ENCODE data around the gene PSME2. TPM values are rescaled to one million over a fixed set of nuclear protein-coding genes. Genes with fewer than 3 reads are reported as not detected.

The PSME2 gene
- total RNA-seq, 1 experiment from 2014 or later, result 142 TPM

GRCh38 chr14:24149302-24149969, 3.0 kb upstream of the PSME2 start:
- Histone ChIP-seq H3K4me1 (peaks cover 6% of the 10 kb centered on the region), H3K36me3 (ENCODE audit: control insufficient read depth, insufficient read depth, low read length) (peaks cover 5% of the 10 kb centered on the region; the same call in 1 of the 2 replicates), H3K9me3 (no peaks in the 10 kb centered on the region), H3K4me3 (ENCODE audit: low read depth, low read length) (no peak overlapping the region), H3K27me3 (replicated peaks; ENCODE audit: control insufficient read depth, insufficient read depth, low read length) (no peaks in the 10 kb centered on the region)
- Mint-ChIP-seq H3K9me3 (ENCODE audit: unreplicated experiment) (no peaks in the 10 kb centered on the region), H3K4me3 (ENCODE audit: unreplicated experiment) (no peak overlapping the region), H3K36me3 (ENCODE audit: insufficient read depth, unreplicated experiment) (peaks cover 62% of the 10 kb centered on the region), H3K27ac (ENCODE audit: unreplicated experiment) (no peak overlapping the region), H3K27me3 (ENCODE audit: insufficient read depth, unreplicated experiment) (no peaks in the 10 kb centered on the region), H3K4me1 (ENCODE audit: low read depth, unreplicated experiment) (peaks cover 8% of the 10 kb centered on the region)
- BruUV-seq (replicated peaks), result no TSS peak
- DNase-seq, result no peak
- TF ChIP-seq, protein P1, sequence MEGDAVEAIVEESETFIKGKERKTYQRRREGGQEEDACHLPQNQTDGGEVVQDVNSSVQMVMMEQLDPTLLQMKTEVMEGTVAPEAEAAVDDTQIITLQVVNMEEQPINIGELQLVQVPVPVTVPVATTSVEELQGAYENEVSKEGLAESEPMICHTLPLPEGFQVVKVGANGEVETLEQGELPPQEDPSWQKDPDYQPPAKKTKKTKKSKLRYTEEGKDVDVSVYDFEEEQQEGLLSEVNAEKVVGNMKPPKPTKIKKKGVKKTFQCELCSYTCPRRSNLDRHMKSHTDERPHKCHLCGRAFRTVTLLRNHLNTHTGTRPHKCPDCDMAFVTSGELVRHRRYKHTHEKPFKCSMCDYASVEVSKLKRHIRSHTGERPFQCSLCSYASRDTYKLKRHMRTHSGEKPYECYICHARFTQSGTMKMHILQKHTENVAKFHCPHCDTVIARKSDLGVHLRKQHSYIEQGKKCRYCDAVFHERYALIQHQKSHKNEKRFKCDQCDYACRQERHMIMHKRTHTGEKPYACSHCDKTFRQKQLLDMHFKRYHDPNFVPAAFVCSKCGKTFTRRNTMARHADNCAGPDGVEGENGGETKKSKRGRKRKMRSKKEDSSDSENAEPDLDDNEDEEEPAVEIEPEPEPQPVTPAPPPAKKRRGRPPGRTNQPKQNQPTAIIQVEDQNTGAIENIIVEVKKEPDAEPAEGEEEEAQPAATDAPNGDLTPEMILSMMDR (IDR thresholded peaks at IDR 0.05; ENCODE audit: insufficient read depth in 1 of 2, low read depth in 1 of 2, low read length in 1 of 2, severe bottlenecking in 1 of 2, unreplicated experiment in 1 of 2), result no peak
- intact Hi-C loops (cut with micrococcal nuclease; ENCODE audit: unreplicated experiment), result no loop called here
- ChIA-PET POLR2A (interaction anchor here (0.5 to 1.2 kb wide), 2 partner anchors 36 to 714 kb away, joined by 4 to 6 read pairs; no protein-coding TSS in a partner anchor), CTCF (interaction anchor here (1.3 to 4.1 kb wide), 2 partner anchors 12 kb away, joined by 5 to 47 read pairs; partner anchors contain the start of gene IRF9)

DNA sequence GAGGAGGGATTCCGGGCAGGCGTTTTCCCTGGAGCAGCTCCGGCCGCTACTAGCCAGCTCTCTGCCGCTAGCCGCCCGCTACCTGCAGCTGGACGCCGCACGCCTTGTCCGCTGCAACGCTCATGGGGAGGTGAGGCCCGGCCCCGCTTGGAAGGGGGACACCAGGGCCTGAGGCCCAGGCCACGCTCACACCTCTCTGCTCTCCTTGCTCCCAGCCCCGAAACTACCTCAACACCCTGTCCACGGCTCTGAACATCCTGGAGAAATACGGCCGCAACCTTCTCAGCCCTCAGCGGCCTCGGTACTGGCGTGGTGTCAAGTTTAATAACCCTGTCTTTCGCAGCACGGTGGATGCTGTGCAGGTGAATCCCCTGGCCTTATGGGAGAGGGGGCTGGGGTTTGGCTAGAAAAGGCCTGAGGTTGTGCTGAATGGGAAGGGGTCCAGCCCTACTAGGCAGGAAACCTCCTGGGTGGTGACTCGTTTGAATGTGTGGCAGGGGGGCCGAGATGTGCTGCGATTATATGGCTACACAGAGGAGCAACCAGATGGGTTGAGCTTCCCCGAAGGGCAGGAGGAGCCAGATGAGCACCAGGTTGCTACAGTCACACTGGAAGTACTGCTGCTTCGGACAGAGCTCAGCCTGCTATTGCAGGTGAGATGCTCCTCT, 1.5 kb upstream of the PSME2 start:
- no peak for DNase-seq
- intact Hi-C loops (cut with micrococcal nuclease; ENCODE audit: unreplicated experiment), result loop anchor here (1.0 kb wide), 2 partner anchors 12 to 13 kb away; partner anchors contain the start of genes IRF9 and PSME1
- Histone ChIP-seq H3K9me3 (no peaks in the 10 kb centered on the region), H3K36me3 (ENCODE audit: control insufficient read depth, insufficient read depth, low read length) (peaks cover 5% of the 10 kb centered on the region; the same call in 1 of the 2 replicates), H3K4me1 (peaks cover 6% of the 10 kb centered on the region), H3K27me3 (replicated peaks; ENCODE audit: control insufficient read depth, insufficient read depth, low read length) (no peaks in the 10 kb centered on the region), H3K4me3 (ENCODE audit: low read depth, low read length) (peak overlapping the region; percentile 95)
- Mint-ChIP-seq H3K4me3 (ENCODE audit: unreplicated experiment) (peak overlapping the region; percentile 92), H3K36me3 (ENCODE audit: insufficient read depth, unreplicated experiment) (peaks cover 60% of the 10 kb centered on the region), H3K4me1 (ENCODE audit: low read depth, unreplicated experiment) (peaks cover 14% of the 10 kb centered on the region), H3K9me3 (ENCODE audit: unreplicated experiment) (no peaks in the 10 kb centered on the region), H3K27ac (ENCODE audit: unreplicated experiment) (peak overlapping the region; percentile 65), H3K27me3 (ENCODE audit: insufficient read depth, unreplicated experiment) (no peaks in the 10 kb centered on the region)
- TSS peak; percentile 53 for BruUV-seq (replicated peaks)
- ChIA-PET POLR2A (interaction anchor here (0.7 to 2.8 kb wide), 4 partner anchors 11 to 33 kb away, joined by 4 to 46 read pairs (median 18); partner anchors contain the start of genes DCAF11, IRF9, NRL and PSME1), CTCF (interaction anchor here (1.6 to 4.1 kb wide), 2 partner anchors 13 to 54 kb away, joined by 6 to 47 read pairs; partner anchors contain the start of genes IRF9 and PCK2)
- TF ChIP-seq, protein P1 (IDR thresholded peaks at IDR 0.05; ENCODE audit: insufficient read depth in 1 of 2, low read depth in 1 of 2, low read length in 1 of 2, severe bottlenecking in 1 of 2, unreplicated experiment in 1 of 2), result no peak
